ENCODE results near the gene BTNL9. TPM values are rescaled to one million over a fixed set of nuclear protein-coding genes. Genes with fewer than 3 reads are reported as not detected.
"Not testable (repeated sequence)": the region's sequence is repeated elsewhere in the genome, so short reads cannot be mapped to it uniquely, and the experiment has no call there.

Gene BTNL9
- polyA plus RNA-seq, 1 of the 3 experiments (the other 2 are of a cell fraction), result not detected

DNA sequence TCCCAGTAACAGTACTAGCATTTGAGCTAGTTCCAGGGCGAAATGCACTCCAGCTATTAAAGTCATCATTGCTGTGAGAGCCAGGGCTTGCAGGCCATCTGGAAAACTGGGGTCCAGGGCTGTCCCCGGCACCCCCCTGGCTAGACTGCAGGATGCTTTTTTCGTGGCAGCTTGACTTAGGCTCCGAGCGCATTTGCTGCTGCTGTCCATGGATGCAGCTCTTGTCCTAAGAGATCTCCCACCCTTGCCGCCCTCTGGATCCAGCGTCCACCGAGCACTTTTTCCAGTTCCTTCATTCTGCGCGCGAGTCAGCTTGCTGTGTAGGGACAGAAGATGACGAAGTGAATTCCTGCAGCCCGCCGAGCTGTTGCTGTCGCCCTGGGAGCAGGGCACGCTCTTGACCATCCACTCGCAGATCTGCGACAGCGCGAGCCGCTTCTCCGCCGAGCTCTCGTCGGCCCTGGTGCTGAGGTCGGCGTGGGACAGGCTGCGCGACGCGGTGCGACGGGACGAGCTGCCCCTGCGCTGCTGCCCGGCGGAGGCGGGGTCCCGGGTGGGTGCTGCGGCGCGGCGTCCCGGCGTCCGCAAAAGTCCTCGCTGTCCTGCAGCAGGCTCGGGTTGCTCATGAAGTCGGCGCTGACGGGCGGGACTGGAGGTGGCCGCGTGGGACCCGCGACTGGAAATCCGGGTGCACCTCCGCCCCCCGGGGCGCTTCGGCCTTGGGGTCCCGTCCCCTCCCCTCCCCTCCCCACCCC is 60.2 kb downstream of the BTNL9 start:
- H3K36me3 ChIP-seq (replicated peaks in 1 of 2; ENCODE audit: control insufficient read depth in 1 of 2, insufficient read depth in 2 of 2, low read length in 1 of 2), result no peaks in the 10 kb centered on the region
- H3K4me1 ChIP-seq (ENCODE audit: control insufficient read depth in 1 of 2, insufficient read depth in 2 of 2, low read depth in 1 of 2, low read length in 1 of 2), result no peaks in the 10 kb centered on the region
- TF ChIP-seq MEF2A (IDR thresholded peaks at IDR 0.05; ENCODE audit: borderline replicate concordance, low read depth), result no peak
- H2AFZ ChIP-seq (ENCODE audit: low read depth), result no peak overlapping the region
- peak; percentile 46 for DNase-seq
- CTCF ChIA-PET, result interaction anchor here (1.0 to 1.1 kb wide), 3 partner anchors 13 to 232 kb away, joined by 3 read pairs; no protein-coding TSS in a partner anchor
- H3K79me2 ChIP-seq (ENCODE audit: insufficient read depth), result no peaks in the 10 kb centered on the region
- H3K9me2 ChIP-seq, result no peaks in the 10 kb centered on the region
- no peak overlapping the region for H3K9ac ChIP-seq
- POLR2A ChIA-PET, result no interaction called here
- no peak overlapping the region for H3K27ac ChIP-seq (ENCODE audit: low read depth in 2 of 2, low read length in 1 of 2)
- H3F3A ChIP-seq (replicated peaks; ENCODE audit: insufficient read depth), result no peaks in the 10 kb centered on the region
- no peaks in the 10 kb centered on the region for H3K9me3 ChIP-seq
- H3K4me2 ChIP-seq, result no peak overlapping the region
- no peaks in the 10 kb centered on the region for H4K20me1 ChIP-seq (ENCODE audit: insufficient read depth)
- 31% methylated on average over 12 of the region's 62 CpGs for WGBS (ENCODE audit: low lambda C conversion rate)
- no peak overlapping the region for H3K4me3 ChIP-seq (ENCODE audit: low read depth in 2 of 2, low read length in 1 of 2)
- H3K27me3 ChIP-seq (ENCODE audit: insufficient read depth), result peaks cover 24% of the 10 kb centered on the region

DNA sequence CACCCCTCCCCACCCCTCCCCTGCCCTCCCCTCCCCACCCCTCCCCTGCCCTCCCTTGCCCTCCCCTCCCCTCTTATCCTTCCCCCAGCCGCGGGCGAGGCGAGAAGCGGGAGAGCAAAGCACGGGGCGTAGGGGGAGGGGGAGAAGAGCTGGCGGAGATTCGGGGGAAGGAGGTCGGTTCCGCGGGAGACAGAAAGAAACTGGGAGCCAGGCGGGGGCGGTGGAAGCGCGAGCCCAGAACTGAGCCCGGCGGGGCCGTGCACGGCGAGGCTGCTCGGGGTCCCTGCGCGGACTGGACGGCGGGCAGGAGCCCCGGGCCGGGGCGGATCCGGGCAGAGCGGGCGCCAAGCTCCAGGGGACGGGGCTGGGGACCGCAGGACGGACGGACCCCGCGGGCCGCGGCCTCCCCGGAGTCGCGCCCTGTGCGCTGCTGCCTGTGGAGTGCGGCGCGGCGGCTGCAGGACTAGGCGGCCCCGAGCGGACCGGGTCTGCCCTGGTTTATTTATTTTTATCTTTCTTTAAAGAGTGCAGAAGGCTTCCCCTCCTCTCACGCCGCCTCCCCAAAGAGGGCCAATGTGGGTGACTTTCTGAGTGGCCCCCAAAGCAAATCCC is 61.1 kb downstream of the BTNL9 start:
- DNase-seq; H3K9me3 ChIP-seq; H3K4me1 ChIP-seq (ENCODE audit: control insufficient read depth in 1 of 2, insufficient read depth in 2 of 2, low read depth in 1 of 2, low read length in 1 of 2); H4K20me1 ChIP-seq (ENCODE audit: insufficient read depth); H3K9ac ChIP-seq; H3K27ac ChIP-seq (ENCODE audit: low read depth in 2 of 2, low read length in 1 of 2); POLR2A ChIA-PET; H3K36me3 ChIP-seq (replicated peaks in 1 of 2; ENCODE audit: control insufficient read depth in 1 of 2, insufficient read depth in 2 of 2, low read length in 1 of 2); H2AFZ ChIP-seq (ENCODE audit: low read depth); H3K9me2 ChIP-seq; H3K79me2 ChIP-seq (ENCODE audit: insufficient read depth); H3F3A ChIP-seq (replicated peaks; ENCODE audit: insufficient read depth); H3K4me3 ChIP-seq (ENCODE audit: low read depth in 2 of 2, low read length in 1 of 2); H3K4me2 ChIP-seq: not testable (repeated sequence)
- CTCF ChIA-PET, result interaction anchor here (1.0 kb wide), 1 partner anchor 13 kb away, joined by 3 read pairs; no protein-coding TSS in a partner anchor
- no CpG with 5 or more reads among the region's 54 CpGs for WGBS (ENCODE audit: low lambda C conversion rate)
- H3K27me3 ChIP-seq (ENCODE audit: insufficient read depth), result peaks cover 27% of the 10 kb centered on the region

DNA sequence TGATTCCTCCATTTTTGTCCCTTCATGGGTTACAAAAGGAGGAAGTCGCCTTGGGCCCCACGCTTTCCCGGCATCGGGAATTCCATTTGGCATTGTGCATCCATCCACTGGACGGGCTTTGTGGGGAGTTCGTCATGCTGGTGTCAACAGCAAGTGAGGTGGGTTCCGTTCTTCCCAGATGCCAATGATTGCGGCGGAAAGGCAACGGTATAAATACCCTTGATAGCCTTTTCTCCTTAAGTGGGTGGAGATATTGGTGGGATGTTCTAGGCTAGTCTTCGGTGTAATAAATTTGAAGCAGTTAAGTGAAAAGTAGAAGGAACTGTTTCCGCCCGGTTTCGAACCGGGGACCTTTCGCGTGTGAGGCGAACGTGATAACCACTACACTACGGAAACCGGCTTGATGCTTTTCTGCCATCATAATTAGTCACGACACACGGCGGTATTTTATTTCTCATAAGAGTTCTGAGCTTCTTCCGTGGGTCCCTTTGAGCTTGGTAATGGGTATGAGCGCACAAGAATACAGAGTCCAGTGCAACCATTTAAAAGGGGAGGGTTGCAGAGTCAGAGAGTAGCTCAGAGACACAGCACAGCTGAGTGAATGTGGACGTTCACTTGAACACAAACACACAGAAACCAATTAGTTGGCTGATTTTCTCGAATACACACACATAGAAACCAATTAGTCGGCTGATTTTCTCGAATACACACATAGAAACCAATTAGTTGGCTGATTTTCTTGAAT is 62.0 kb downstream of the BTNL9 start:
- H3F3A ChIP-seq (replicated peaks; ENCODE audit: insufficient read depth); H4K20me1 ChIP-seq (ENCODE audit: insufficient read depth); H3K36me3 ChIP-seq (replicated peaks in 1 of 2; ENCODE audit: control insufficient read depth in 1 of 2, insufficient read depth in 2 of 2, low read length in 1 of 2); H3K4me3 ChIP-seq (ENCODE audit: low read depth in 2 of 2, low read length in 1 of 2); H3K9me3 ChIP-seq; H3K27ac ChIP-seq (ENCODE audit: low read depth in 2 of 2, low read length in 1 of 2); CTCF ChIA-PET; H3K4me2 ChIP-seq; H3K9ac ChIP-seq; POLR2A ChIA-PET; DNase-seq; H3K79me2 ChIP-seq (ENCODE audit: insufficient read depth); H3K9me2 ChIP-seq; H2AFZ ChIP-seq (ENCODE audit: low read depth); H3K4me1 ChIP-seq (ENCODE audit: control insufficient read depth in 1 of 2, insufficient read depth in 2 of 2, low read depth in 1 of 2, low read length in 1 of 2): not testable (repeated sequence)
- peaks cover 35% of the 10 kb centered on the region for H3K27me3 ChIP-seq (ENCODE audit: insufficient read depth)
- WGBS (ENCODE audit: low lambda C conversion rate), result no CpG with 5 or more reads among the region's 30 CpGs

- CTCF ChIA-PET, result not testable (repeated sequence)
- WGBS (ENCODE audit: low lambda C conversion rate), result 3% methylated on average over 5 of the region's 5 CpGs
Observed at GRCh38 chr5:181104259-181104568, 64.1 kb downstream of the BTNL9 start.

DNA sequence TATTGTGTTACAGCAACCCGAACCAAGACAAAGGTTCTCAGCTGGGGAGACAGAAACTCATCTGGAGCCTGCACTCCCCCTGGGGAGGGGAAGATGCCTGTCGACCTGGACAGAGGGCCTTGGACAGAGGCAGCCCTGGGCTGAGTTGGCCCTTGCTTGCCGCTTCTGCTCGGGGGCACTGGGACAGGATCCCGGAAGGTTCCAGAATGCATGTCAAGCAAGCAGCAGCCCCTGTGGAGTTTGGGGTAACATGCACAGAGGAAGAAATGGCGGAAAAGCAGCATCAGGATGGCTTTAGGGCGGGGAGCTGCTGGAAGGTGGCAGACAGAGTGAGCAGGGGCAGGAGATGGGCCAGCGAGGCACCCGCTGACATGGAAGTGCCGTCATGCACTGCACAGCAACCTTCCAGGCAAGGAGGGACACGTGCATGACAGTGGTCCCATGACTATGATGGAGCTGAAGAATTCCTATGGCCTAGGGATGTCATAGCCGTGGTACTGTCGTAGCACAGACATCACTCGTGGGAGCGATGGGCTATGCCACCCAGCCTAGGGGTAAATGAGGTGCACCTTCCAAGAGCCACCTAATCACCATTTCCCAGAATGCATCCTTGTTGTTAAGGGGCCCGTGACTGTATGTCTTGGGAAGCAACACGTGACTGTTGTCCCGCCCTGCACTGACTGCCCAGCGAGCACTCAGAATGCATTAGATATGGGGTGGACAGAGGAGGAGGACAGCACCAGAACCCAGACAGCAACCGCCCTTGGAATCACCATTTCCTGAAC is 64.7 kb downstream of the BTNL9 start:
- H3K79me2 ChIP-seq (ENCODE audit: insufficient read depth); H3K4me3 ChIP-seq (ENCODE audit: low read depth in 2 of 2, low read length in 1 of 2); H3K9ac ChIP-seq; H3F3A ChIP-seq (replicated peaks; ENCODE audit: insufficient read depth); H3K4me2 ChIP-seq; H4K20me1 ChIP-seq (ENCODE audit: insufficient read depth); H3K9me3 ChIP-seq; H3K9me2 ChIP-seq; H3K27ac ChIP-seq (ENCODE audit: low read depth in 2 of 2, low read length in 1 of 2); H2AFZ ChIP-seq (ENCODE audit: low read depth); CTCF ChIA-PET; DNase-seq; POLR2A ChIA-PET; H3K36me3 ChIP-seq (replicated peaks in 1 of 2; ENCODE audit: control insufficient read depth in 1 of 2, insufficient read depth in 2 of 2, low read length in 1 of 2); H3K4me1 ChIP-seq (ENCODE audit: control insufficient read depth in 1 of 2, insufficient read depth in 2 of 2, low read depth in 1 of 2, low read length in 1 of 2): not testable (repeated sequence)
- 24% methylated on average over 8 of the region's 20 CpGs for WGBS (ENCODE audit: low lambda C conversion rate)
- peaks cover 51% of the 10 kb centered on the region for H3K27me3 ChIP-seq (ENCODE audit: insufficient read depth)

More at GRCh38 chr5:181104259-181104568, 64.1 kb downstream of the BTNL9 start:
- H4K20me1 ChIP-seq (ENCODE audit: insufficient read depth); H3K4me3 ChIP-seq (ENCODE audit: low read depth in 2 of 2, low read length in 1 of 2); H3K9me3 ChIP-seq; H3K27ac ChIP-seq (ENCODE audit: low read depth in 2 of 2, low read length in 1 of 2); H3K4me2 ChIP-seq; H3K79me2 ChIP-seq (ENCODE audit: insufficient read depth); H3K4me1 ChIP-seq (ENCODE audit: control insufficient read depth in 1 of 2, insufficient read depth in 2 of 2, low read depth in 1 of 2, low read length in 1 of 2); H3K9me2 ChIP-seq; H3F3A ChIP-seq (replicated peaks; ENCODE audit: insufficient read depth); DNase-seq; POLR2A ChIA-PET; H2AFZ ChIP-seq (ENCODE audit: low read depth); H3K36me3 ChIP-seq (replicated peaks in 1 of 2; ENCODE audit: control insufficient read depth in 1 of 2, insufficient read depth in 2 of 2, low read length in 1 of 2); H3K9ac ChIP-seq: not testable (repeated sequence)
- peaks cover 51% of the 10 kb centered on the region for H3K27me3 ChIP-seq (ENCODE audit: insufficient read depth)

Measured in SK-N-SH (cell line).